GM21529 (cell line): ENCODE data around the gene SLC25A28.
"Not testable (repeated sequence)": the region's sequence is repeated elsewhere in the genome, so short reads cannot be mapped to it uniquely, and the experiment has no call there.

ENCODE experiments used
- ATAC-seq: cut with Tn5 transposase; IDR thresholded peaks from one replicate; pipeline ENCODE4 v1.9.1; 2021; ENCODE audit not compliant: unreplicated experiment

SLC25A28 gene

GRCh38 chr10:99628923-99629624 is 8.8 kb upstream of the SLC25A28 start:
- ATAC-seq, result no peak

DNA sequence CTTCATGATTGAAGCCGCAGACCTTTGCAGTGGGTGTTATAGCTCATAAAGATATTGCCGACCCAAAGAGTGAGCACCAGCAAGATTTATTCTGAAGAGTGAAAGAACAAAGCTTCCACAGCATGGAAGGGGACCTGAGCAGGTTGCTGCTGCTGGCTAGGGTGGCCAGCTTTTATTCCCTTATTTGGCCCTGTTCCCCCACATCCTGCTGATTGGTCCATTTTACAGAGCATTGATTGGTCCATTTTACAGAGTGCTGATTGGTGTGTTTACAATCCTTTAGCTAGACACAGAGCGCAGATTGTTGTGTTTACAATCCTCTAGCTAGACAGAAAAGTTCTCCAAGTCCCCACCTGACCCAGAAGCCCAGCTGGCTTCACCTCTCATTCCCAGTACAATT is 4.9 kb upstream of the SLC25A28 start:
- ATAC-seq, result not testable (repeated sequence)

DNA sequence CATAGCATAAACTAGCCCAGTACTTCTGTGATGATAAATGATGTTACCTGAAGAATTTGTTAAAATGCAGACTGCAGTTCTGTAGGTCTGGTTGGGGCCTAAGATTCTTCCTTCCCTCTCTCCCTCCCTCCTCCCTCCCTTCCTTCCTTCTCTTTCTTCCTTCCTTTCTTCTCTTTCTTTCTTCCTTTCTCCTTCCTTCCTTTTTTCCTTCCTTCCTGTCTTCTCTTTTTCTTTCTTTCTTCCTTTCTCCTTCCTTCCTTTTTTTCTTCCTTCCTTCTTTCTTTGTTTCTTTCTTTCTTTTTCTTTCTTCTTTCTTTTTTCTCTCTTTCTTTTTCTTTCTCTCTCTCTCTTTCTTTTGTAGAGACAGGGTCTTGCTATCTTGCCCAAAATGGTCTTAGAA is 3.7 kb upstream of the SLC25A28 start:
- no peak for ATAC-seq

DNA sequence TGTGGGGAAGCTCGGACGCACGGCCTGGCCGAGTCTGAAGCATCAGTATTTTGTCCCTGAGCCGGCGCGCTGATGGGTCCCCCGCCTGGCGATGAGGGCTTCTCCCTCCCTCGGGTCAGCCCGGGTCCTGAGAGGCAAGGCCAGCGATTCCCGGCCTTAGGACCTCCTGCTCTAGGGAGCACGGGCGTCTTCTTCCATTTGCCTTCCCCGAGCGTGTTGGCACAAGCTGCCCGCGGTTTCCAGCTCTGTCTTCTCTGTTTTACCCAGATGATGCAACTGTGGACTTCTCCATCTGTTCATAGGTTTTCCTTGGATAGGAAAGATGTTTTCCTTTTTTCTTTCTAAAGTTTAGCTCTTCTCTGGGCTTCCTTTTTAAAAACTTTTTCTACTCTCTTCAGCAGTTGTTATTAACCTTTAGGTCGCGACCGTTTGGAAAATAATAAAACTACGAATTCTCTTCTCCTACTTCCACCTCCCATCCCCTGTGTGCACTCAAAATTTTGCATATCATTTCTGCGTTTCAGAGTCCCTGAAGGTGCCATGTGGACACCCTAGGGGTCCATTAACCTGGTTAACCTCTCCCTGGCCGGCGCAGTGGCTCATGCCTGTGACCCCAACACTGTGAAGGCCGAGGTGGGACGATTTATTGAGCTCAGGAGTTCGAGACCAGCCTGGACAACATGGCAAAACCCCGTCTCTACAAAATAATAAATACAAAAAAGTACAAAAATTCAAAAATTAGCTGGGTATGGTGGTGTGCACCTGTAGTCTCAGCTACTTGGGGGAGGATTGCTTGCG is 1.4 kb upstream of the SLC25A28 start:
- ATAC-seq, result no peak

DNA sequence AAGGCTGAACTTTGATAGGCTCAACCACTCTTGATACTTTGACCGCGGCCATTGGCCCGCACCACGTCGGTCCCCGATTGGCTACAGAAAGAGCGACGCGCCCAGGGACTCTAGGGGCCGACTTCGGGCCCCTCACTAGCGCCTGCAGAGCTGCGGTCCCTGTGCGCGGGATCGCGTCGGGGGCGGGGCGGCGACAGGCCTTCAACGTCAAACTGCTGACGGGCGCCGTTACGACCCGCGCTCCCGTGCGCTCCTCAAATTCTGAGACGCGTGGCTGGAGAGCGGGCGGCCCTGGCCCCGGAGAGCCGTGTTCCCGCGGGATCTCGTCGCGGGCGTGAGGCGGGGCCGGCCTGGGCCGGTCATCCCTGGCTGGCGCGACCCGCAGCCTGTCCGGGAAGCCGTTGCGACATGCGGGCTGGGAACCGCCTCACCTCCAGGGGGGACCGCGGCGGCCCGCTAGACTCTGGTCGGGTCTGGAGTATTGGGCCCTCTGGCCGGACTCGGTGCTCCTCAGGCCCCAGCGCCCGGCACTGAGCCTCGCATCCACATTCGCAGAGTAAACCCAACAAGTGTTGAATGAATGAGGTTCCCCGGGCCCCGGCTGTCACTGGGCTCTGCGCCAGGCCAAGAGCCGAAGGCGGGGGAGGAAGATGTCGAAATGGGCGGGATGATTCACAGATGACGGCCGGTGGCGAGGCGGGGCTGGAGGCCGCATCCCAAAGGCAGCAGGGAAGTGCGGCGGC is 643 bp upstream of the SLC25A28 start:
- ATAC-seq, result peak; percentile 82

DNA sequence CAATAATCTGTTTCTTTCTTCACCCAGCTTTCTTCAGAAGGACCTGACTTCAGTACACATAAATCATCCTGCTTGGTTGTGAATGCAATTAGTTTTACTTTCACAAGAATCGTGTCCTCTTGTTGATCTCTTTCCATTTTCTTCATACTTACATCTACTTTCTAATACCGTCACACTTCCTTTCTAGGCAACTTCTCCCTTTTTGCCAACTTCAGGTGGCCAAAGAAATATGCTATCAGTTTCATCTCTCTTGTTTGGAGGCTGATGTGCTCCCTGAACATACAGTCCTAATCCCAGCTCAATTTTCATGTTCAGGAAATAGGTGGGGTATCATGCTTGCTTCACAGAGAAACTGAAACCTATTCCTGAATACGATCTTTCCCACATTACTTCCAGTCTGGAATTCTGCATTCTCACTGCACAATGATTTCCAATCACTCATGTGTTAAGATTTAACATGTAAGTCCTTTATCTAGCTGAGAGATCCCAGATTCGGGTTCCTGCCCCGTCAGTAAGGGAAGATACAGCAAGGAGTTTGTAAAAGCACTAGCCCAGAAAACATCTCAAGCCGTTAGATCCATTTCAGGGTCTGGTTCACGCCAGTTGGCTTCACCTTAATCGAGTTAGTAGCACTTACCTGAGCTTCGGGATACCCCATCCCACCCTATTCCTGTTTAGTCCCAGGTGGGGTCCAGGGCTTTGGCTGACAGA is 994 bp downstream of the SLC25A28 start:
- ATAC-seq, result no peak

DNA sequence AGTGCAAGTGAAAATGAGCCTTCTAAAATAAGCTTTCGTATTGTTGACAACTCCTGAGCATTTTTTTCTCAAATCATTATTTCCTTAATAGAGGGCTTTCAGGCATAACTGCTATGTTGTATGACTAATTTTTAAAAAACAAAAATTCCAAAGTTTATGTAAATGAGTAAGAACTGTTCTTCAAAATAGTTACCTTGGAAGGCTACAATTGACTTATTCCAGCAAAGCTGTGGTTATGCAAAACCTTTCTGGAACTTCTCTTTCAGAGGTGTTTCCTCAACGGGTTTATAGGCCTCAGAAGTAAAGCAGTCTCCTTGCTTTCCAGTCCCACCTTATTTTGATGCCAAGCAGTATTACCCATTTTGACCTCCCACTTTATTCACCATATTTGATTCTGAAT is 2.5 kb downstream of the SLC25A28 start:
- ATAC-seq, result no peak

- no peak for ATAC-seq
These were observed 4.8 kb downstream of the SLC25A28 start for GRCh38 chr10:99615426-99615825.

- peak; percentile 52 for ATAC-seq
These were observed 7.9 kb downstream of the SLC25A28 start for GRCh38 chr10:99612167-99612831.

GRCh38 chr10:99611326-99611725 is 8.9 kb downstream of the SLC25A28 start:
- ATAC-seq, result no peak

- no peak for ATAC-seq
These were observed 10.0 kb downstream of the SLC25A28 start for GRCh38 chr10:99610221-99610620.

DNA sequence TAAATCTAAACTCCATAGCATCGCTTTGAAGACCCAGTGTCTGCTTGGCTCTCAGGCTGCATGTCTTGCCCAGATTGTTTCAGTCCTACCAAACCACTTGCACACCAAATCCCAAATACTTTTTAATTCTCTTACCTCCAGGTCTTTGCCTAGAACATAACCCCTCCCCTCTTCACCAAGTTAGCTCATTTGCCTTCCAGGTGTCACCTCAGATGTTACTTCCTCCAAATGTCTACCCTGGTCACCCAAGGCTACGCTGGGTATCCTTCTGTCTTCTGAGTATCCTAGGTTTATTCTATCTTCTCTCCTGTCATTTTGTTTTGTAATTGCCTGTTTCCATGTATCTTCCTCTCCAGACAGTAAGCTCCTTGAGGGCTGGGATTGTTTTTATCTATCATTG is 11.1 kb downstream of the SLC25A28 start:
- ATAC-seq, result no peak

DNA sequence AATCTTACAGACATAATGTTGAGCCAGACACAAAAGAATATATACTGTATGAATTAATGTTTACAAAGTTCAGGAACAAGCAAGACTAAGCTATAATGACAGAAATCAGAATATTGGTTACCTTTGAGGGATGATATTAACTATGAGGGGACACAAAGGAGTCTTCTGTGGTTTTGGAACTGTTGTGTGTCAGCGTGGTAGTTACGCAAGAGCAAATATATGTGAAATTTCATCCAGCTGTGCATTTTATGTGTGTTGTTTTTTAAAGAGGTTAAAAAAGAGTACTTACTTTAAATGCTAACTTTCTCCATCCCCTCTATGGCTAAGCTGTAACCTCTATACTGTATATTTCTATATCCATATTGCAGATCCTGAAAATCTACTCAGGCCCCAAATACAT is 14.9 kb downstream of the SLC25A28 start:
- ATAC-seq, result no peak

GRCh38 chr10:99604862-99605261 is 15.4 kb downstream of the SLC25A28 start:
- ATAC-seq, result no peak

DNA sequence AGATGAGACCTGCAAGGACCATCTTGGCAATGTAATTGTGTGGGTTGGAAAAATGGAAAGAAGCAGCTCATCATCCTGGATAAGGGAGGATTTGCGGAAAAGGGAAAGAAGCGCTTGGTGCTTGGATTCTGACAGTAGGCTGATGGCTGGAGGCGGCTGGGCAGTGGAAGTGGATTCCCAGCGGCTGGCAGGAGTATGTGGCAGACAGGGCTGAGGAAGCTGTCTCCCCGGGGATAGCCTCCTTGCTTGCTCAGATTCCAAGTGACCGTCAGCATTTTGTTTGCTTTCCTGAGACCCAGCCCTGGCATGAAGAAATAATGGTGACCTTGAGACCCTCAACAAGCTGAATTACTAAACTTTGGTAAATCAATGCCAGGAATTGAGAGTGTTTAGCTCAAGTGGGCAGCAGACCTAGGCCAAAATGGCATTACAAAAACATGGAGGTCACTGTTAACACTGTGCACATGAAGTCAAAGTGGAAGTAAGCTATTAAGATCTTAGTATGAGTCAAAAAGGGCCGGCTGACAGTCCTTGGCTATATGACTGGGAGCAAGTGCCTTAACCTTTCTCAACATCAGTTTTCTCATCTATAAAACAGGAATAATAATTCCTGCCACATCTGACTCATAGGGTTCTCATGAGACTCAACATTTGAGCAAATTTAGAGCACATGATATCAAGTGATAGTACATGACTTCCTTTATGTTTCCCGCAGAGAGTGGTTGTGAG is 21.3 kb downstream of the SLC25A28 start:
- no peak for ATAC-seq

DNA sequence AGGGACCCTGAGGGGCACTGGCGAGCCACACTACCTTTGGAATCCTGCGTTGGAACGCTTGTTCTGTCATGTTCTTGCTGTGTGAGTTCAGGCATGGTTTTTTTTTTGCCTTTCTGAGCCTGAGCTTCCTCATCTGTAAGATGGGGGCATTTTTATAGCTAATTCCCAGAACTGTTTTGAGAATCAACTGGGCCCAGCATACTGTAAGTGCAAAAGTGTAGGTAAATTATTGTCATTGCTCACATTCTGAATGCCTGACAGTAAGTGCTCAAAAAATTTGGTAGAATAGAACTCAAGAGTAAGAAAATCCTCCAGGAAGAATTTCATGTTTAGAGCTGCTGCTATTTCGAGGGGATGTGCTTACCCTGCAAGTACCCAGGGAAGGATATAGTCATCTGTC is 22.2 kb downstream of the SLC25A28 start:
- ATAC-seq, result no peak

- not testable (repeated sequence) for ATAC-seq
These were observed 23.5 kb downstream of the SLC25A28 start for GRCh38 chr10:99596708-99597107.

DNA sequence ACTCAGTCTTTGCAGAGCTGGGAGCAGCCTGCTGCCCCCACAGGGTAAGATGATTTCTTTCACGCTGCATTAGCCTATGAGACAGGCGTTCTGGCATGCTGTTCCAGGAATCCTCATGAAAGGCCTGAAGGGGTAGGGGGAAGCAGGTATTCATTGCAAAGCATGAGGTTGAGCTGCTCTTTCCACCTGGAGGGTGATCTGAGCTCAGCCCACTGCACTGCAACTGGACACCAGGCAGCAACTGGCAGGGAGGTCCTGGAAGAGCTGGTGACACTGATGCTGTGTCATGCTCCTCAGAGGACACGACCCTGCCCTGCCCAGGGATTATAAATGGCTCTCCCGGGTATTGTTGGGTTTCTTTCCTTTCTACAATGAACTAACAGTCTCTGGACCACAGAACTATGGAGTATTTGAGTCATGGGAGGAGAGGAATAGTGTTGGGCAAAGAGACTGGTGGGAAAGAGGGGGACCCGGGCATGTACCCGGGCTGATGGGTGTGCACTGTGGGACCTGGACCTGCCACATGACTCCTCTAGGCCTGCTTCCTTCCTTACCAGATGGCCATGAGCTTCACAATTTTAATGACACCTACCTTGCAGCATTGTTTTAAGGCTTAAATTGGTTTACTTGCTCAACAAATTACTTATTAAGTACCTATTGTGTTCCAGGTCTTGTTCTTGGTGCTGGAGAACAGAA is 24.3 kb downstream of the SLC25A28 start:
- ATAC-seq, result no peak

GRCh38 chr10:99595236-99595635 is 25.0 kb downstream of the SLC25A28 start:
- ATAC-seq, result no peak
